GM12872 (cell line): ENCODE measurements around the gene AHNAK.

Source experiments
- TF ChIP-seq, protein P1 (sequence below): IDR thresholded peaks from 3 replicates; pipeline ENCODE4 v1.5.1; 2011; ENCODE audit warnings: low read depth, mild to moderate bottlenecking, low read length, moderate library complexity; ENCODE audit not compliant: insufficient read depth

Gene AHNAK

DNA sequence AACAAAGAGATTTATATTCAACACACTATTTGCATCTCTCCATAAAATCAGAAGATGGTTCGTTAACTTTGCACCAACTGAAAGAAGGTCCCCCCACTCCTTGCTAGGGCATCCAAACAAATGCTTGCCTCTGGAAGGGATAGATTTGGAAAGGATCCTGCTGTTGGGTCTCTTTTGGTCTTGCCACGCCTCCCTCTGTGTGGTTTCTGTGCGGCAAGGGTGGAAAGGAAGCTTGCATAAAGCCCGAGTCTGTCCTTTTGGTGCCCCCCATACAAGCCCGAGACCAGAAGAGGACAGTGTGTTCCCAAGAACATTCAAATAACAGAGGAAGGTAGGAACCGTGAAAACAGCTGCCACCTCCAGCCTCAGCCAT, 112.7 kb downstream of the AHNAK start:
- TF ChIP-seq, protein P1, sequence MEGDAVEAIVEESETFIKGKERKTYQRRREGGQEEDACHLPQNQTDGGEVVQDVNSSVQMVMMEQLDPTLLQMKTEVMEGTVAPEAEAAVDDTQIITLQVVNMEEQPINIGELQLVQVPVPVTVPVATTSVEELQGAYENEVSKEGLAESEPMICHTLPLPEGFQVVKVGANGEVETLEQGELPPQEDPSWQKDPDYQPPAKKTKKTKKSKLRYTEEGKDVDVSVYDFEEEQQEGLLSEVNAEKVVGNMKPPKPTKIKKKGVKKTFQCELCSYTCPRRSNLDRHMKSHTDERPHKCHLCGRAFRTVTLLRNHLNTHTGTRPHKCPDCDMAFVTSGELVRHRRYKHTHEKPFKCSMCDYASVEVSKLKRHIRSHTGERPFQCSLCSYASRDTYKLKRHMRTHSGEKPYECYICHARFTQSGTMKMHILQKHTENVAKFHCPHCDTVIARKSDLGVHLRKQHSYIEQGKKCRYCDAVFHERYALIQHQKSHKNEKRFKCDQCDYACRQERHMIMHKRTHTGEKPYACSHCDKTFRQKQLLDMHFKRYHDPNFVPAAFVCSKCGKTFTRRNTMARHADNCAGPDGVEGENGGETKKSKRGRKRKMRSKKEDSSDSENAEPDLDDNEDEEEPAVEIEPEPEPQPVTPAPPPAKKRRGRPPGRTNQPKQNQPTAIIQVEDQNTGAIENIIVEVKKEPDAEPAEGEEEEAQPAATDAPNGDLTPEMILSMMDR, result no peak

GRCh38 chr11:62433141-62433903, 113.3 kb downstream of the AHNAK start:
- TF ChIP-seq, protein P1, result no peak

GRCh38 chr11:62432695-62433094, 113.9 kb downstream of the AHNAK start:
- TF ChIP-seq, protein P1, result no peak

DNA sequence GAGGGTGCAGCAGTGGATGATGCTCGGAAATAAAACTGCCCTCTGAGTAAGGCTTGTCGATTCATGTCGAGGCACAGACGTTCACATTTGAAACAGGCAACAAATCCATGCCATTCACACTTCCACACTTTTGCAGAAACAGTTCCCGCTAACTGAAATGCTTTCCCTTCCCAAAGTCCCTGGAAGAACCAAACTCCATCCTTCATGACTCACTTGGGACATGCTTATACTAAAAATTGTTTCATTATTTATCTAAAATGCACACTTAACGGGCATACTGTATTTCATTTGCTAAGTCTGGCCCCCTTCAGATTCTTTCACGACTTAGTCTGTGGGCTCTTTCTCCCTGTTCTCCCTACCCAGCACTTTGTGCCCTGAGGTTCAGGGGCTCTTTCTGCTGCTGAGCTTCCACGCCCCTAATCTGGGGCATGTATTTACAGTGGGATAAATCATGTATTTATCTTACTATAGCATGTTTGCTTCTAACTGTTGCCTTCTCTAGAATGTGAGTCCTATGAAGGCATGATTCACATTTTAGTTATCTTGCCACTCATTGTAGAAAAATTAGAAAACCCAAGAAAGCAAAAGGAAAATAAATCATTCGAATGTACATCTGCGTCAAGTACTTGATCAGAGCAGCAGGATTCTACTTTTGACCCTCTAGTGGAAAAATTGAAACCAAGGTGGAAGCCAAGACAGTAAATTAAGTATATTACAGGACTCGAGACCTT, 115.3 kb downstream of the AHNAK start:
- TF ChIP-seq, protein P1, result no peak

DNA sequence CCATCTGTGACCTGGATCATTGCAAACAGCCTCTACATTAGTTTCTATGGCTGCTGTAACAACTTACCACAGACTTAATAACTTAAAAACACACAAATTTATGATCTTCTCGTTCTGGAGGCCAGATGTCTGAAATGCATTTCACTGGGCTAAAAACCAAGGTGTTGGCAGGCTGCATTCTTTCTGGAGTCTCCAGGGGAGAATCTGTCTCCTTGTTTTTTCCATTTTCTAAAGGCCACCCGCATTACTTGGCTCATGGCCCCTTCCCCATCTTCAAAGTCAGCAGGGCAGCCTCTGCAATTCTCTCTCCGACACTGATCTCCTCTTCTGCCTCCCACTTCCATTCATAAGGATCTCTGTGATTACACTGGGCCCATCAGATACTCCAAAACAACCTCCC, 116.2 kb downstream of the AHNAK start:
- TF ChIP-seq, protein P1, result no peak

- TF ChIP-seq, protein P1, result no peak
These were observed 117.6 kb downstream of the AHNAK start for GRCh38 chr11:62428871-62429560.

- TF ChIP-seq, protein P1, result no peak
These were observed 118.9 kb downstream of the AHNAK start for GRCh38 chr11:62427630-62428233.
